Measurements from ENCODE around the gene COPS4.
"Not testable (repeated sequence)": the region's sequence is repeated elsewhere in the genome, so short reads cannot be mapped to it uniquely, and the experiment has no call there.

Gene COPS4

DNA sequence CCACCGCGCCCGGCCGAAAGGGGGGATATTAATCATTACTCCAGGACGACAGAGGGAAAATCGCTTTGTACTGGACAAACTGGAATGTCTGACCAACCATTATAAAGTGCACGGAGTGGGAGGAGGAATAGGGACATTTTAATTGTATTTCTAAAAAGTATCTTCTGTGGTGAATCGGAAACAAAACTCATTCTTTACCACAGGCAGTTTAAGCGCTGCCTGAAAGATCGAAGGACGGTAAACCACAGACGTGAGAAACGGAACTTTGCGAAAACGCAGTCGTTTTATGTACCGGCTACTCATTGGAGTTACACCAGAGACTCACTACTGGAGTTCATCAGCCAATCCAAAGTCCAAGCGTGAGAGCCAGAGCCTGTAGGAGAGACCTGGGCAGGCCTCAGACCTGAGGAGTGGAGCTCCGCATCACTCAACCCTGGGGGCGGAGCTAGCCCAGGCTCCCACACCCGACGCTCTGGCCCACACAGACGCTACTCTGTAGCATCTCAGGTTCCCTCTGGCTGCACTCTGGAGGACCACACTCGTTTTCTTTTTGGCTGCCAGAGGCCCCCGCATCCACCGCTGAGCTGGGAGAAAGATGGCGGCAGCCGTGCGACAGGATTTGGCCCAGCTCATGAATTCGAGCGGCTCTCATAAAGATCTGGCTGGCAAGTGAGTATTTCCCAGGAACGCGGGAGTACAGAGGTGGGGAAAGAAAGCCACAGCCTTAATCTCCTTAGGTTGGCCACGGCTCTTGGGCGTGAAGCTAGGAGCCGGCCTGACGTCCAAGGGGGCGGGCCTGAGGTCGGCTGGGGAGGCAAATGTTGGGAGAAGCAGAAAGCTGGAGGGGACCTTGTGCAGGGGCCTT, at the start of gene COPS4:
Gene COPS4, plus strand, starts transcription at position 554 of the 865 bp plus-strand sequence. Its CDS starts 42 bp downstream, at position 596.
- DNase-seq (ENCODE audit: low spot score): peak; percentile 99

DNA sequence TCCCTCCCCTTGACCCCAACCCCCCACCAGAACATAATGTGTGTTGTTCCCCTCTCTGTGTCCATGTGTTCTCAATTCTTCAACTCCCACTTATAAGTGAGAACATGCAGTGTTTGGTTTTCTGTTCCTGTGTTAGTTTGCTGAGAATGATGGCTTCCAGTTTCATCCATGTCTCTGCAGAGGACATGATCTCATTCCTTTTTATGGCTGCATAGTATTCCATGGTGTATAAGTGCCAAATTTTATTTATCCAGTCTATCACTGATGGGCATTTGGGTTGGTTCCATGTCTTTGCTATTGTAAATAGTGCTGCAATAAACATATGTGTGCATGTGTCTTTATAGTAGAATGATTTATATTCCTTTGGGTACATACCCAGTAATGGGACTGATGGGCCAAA, 47.5 kb upstream of the COPS4 start:
- DNase-seq (ENCODE audit: low spot score): not testable (repeated sequence)

DNA sequence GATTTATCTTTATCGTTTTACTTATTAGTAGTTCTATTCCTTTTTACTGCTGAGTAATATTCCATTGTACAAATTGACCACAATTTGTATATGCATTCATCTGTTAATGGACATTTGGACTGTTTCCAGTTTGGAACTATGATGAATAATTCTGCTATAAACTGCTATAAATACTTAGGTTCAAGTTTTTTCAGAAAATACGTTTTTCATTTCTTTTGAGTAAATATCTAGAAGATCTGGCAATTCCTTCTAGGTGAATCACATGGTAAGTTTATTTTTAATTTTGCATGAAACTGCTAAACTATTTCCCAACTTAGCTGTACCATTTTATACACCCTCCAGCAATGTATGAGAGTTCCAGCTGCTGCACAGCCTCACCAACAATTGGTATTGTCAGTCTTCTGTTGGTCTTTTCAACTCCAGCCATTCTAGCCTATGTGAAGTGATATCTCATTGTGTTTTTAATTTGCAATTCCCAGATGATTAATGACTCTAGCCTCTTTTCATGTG, 46.6 kb upstream of the COPS4 start:
- DNase-seq (ENCODE audit: low spot score): no peak

DNA sequence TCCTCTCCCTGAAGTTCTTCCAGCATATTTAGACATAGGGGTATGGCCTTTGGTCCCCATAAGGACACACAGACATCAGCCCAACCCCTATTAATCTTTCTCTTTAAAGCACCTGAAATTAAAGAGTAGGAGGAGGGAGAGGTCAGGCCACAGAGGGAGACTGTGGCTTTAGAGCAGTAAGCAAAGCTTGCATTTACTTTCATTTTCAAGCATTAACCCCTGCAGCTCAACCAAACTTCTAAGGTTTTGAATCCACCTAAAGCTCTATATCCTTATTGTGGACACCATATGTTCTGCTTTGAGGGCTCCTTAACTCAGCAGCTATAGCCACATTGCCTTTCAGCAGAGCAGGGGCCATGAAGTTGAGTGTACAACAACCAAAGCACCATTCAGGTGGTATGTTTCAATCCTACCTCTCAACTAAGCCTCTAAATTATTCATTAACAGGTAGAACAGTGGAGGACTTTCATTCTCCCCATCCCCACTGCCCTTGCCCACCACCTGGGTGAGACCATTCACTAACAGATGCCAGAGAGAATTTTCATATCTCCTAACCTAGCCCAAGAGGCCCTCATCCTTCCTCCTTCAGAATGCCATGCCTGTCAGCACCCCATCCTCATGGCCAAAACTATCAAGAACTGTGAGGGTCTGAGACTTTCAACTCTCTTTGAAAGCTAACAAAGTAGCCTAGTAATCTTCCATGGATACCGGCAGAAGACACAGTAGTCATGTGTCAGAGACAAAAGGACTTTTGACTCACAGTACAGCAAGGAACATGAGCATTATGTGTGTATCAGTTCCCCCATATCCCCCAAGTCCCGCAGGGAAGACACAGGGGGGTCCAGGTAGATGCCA, 45.2 kb upstream of the COPS4 start:
- DNase-seq (ENCODE audit: low spot score): no peak

DNA sequence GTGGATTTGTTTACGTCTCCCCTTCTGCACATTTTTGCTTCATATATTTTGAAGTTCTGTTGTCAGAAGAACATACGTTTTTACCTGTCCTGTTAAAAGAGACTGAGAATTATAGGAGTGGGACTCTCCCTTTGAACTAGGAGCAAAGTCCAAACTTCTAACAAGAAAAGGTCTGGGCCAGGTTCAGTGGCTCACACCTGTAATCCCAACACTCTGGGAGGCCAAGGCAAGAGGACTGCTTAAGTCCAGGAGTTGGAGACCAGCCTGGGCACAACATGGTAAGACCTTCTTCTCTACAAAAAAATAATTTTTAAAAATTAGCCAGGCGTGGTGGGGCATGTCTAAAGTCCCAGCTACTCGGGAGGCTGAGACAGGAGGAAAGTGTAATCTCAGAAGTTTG, 40.1 kb upstream of the COPS4 start:
- DNase-seq (ENCODE audit: low spot score): no peak

DNA sequence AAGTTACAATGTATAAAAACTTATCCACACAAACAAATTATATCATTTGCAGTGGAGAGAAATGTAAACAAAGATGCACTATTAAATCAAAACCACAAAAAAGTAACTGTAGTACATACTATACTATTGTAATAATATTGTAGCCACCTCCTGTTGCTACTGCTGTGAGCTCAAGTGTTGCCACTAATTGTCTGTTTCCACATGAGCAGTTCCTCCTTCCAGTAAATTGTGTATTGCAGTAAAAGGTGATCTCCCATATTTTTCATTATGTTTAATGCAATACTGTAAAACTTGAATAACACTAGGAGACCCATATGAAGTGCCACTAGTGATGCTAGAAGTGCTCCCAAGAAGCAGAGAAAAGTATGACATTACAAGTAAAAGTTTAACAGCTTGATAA, 36.1 kb upstream of the COPS4 start:
- DNase-seq (ENCODE audit: low spot score): no peak

DNA sequence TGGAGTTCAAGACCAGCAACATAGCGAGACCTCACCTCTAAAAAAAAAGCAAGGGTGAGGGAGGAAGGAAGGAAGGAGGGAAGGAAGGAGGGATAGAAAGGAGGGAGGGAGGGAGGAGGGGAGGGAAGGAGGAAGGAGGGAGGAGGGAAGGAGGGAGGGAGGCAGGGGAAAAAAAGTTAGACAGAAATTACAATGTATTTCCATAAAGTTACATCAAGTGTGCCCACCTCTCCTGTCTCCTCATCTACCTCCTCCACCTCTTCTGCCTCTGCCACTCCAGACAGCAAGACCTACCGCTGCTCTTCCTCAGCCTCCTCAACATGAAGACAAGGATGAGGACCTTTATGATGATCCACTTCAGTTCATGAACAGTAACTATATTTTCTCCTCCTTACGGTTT, 32.7 kb upstream of the COPS4 start:
- DNase-seq (ENCODE audit: low spot score): no peak

DNA sequence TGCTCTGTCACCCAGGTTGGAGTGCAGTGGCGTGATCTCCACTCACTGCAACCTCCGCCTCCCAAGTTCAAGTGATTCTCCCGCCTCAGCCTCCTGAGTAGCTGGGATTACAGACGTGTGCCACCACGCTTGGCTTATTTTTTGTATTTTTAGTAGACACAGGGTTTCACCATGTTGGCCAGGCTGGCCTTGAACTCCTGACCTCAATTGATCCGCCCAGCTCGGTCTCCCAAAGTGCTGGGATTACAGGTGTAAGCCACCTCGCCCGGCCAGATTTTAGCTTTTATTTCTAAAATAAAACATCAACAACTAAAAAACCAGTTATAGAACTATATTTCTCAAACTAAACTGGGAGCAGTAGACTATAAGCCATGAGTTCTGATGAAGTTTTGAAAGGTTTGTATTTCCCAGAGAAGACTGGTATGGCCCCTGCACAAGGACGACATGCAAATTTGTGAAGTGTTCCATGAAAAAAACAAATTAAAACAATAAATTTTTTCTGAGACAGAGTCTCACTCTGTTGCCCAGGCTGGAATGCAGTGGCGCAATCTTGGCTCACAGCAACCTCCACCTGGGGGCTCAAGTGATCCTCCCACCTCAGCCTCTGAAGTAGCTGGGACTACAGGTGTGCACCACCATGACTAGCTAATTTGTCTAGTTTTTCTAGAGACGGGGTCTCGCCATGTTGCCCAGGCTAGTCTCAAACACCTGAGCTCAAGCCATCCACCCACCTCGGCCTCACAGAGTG, 31.8 kb upstream of the COPS4 start:
- not testable (repeated sequence) for DNase-seq (ENCODE audit: low spot score)

DNA sequence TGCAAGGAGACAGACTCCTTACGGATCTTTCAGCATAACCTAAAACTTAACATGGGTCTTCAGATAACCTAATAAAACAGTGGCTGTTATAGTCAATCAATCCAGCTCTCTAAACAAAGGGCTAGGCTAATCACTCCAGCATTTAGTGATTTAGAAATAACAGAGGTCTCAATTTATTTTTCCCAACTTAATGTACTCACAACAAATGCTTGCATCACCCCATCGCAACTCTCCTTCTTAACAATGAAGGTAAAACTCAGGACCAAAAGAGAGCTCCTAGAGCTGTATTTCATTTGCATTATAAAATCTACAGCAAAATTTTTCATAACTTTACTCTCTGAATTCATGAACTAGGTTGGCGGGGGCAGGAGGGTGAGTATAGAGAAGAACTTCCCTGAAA, 25.5 kb upstream of the COPS4 start:
- no peak for DNase-seq (ENCODE audit: low spot score)

DNA sequence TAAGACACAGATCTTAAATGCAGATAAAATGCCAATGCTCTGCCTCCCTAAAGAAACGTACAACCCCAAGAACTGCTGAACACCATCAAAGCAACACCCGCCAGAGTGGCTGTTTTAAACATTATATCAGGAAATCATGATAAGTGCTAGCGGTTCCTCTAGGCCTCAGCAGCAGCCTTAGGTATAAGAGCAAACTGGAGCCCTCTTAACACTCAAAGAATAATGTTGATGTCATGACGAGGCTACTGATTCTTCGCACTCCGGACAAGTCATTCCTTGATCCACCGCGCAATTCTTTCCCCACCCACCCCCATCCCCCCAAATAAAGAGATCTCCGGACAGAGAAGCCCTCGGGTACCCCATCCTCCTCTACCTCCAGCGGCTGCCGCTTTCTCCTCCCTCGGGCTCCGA, 24.9 kb upstream of the COPS4 start:
- no peak for DNase-seq (ENCODE audit: low spot score)

DNA sequence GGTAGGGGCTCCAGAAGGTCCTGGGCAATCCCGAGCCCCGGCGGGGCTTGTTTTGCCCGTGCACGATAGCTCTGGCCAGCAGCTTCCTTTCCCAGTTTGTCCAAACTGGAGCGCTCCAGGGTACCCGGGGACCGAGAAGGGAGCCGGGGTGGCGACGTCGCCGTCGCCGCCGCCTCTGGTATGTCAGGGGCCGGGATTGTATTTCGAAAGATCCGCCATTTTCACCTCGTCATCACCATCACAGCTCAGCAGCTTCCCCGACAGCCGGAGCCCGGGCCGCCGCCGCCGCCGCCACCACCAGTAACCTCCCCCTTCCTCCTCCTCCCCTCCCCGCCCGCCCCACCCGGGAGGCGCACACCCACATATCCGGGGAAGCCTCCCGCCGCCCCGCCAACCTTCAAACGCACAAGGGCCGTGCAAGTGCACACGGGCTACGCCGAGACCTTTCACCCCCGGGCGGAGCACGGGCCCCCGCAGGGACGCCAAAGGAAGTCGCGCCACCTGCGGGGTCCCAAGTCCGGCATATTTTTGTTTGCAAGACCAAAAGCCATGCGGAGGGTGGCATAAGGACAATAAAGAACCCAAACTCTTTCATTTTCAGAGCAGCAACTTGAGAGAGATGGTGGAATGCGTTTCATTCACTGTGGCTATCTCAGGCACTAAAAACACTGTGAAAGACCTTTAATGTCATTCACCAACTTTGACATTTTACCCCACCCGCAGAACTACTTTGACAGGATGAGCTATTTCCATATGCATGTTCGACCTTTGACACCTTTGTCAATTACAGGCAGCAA, 24.3 kb upstream of the COPS4 start, which contains the start of gene LIN54:
Gene LIN54, minus strand, starts transcription at position 302 of the 797 bp plus-strand sequence. CDS start 25,979 bp downstream, outside the sequence.
- DNase-seq (ENCODE audit: low spot score): peak; percentile 87

DNA sequence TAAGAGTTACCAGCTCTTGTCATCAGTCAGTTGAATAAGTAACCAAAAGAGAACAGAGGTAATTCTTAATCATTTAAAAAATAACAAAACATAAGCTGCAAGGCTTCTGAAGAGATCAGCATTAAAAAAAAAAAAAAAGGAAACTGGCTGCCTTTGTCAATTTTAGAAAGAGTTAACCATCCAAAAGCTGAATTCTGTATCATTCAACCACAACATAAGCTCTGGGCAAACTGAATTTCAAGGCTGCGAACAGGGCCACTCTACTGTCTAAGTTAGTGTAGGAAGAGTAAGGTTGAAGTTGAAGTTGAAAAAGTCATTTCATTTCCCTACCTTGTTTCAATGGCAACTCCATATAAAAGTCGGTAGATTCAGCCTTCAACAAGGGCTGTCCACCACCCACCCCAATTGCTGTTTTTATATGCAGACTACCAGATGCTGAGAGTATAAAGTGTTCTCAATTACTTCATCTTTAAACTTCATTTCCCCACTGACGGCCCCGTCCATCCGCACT, 23.2 kb upstream of the COPS4 start:
- no peak for DNase-seq (ENCODE audit: low spot score)

DNA sequence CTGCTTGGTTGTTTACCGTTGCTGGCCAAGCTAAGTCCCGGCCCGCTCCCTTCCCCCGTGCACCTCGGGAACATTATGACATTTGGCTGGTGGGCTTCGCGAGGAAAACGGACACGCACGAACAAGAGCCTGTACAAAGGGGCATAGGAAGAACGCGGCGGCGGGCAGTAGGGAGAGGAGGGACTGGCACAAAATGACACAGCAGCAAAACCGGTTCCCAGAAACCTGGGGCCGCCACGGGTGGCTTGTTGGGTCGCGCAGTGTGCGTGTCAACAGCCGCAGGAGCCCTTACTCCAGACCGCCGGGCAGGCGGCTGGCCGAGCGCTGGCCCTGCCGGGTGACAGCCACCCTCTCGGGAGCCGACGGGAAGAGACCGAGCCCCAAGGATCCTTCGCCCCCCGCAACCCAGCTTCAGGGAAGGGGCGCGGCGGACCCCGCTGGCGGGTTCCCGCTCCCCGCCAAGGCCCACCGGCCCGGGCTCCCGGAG, 22.7 kb upstream of the COPS4 start:
- peak; percentile 36 for DNase-seq (ENCODE audit: low spot score)

DNA sequence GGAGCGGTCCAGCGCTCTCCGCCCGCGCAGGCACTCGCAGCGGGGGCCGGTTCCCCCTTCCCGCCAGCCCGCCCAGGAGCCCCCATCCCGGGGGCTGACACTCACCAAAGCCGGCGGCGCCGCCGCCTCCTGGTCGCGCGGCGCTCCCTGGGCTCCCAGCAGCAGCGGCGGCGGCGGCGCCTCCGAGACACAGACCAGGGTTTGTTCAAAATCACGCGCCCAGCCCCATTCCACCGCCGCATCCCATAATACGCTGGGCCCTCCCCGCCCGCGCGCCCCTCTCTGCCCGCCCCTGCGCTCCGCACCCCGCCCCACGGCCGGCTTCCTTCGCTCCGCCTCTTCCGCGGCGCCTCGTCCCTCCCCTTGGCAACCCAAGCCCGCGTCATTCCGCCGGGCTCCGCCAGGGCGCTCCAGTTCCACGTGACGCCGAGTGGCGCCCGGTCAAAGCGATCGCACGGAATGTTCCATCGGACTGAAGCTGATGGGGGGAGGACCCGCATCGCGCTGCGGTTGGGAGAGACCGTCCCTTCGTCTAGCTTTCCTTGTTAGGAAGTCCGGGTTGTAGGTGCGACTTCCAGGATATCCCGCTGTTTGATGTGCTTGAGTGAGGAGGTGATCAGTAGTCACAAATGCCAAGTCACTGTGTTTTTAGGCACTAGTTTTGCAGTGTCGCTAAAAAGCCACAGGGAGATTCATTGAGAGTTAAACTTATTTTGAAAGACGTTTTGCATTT, 22.1 kb upstream of the COPS4 start:
- peak; percentile 98 for DNase-seq (ENCODE audit: low spot score)

DNA sequence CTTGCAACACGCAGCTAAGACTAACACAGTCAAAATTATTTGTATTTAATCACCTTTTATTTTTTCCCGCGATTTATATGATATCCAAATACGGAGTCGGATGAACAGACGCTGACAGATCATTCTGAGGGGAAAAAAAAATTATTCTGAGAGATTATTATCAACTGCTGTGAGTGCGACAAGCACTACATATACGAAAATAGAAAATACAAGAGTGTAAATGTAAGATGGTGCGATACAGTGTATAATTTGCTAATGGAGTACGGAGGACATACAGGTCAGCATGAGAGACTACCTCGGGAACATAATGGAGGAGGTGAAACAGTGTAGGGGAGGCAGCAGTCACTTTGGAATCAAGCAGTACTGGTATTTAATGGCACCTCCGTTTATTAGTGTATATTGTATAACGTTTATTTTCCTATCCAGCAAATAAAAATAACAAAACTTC, 21.5 kb upstream of the COPS4 start:
- DNase-seq (ENCODE audit: low spot score): no peak

DNA sequence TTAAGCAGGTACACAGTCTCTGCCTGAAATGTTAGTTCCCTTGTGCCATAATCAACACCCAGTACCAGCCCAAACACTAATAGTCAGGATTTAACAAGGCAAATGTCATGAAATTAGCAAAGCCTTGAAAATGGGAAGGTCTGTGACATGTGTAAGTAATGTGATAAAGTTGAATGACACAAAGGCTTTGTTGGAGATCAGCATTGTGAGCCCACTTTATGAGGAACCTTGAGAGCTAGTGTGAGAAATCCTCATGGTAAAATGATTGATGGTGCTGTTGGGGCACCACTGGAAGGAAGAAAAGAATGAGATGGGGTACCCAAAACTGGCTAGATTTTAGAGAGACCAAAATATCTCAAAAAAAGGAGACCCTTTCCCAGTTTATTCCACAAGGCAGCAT, 21.1 kb upstream of the COPS4 start:
- DNase-seq (ENCODE audit: low spot score): no peak

DNA sequence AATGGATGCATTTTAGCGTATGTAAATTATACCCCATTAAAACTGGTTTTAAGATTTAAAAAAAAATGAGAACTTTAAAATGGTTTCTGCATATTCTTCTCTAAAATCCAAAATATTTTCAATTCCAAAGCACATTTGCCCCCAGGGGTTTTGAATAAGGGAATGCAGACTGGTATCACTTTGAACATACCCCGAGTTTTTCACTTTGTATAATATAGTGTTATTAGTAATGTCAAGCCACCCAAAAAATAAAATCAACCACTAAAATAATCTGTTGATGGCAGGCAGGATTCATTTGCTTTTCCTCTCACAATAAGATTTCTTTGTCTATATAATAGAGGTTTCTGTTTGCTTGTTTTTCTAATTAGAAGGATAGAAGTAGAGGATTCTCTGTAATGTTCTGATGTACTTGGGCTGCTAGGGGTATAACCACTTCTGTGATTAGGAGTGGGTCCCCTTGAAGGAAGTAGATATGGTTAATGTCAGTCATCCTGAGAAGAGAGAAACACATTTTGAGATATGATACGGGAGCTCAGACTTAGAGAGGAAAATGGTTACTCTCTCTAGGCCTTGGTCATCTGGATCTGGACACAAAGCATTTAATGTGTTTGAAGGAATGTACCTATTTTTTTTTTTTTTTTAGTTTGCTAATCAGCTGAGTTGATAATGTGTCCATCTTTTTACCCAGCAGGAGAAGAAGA, 15.0 kb upstream of the COPS4 start:
- peak; percentile 61 for DNase-seq (ENCODE audit: low spot score)

DNA sequence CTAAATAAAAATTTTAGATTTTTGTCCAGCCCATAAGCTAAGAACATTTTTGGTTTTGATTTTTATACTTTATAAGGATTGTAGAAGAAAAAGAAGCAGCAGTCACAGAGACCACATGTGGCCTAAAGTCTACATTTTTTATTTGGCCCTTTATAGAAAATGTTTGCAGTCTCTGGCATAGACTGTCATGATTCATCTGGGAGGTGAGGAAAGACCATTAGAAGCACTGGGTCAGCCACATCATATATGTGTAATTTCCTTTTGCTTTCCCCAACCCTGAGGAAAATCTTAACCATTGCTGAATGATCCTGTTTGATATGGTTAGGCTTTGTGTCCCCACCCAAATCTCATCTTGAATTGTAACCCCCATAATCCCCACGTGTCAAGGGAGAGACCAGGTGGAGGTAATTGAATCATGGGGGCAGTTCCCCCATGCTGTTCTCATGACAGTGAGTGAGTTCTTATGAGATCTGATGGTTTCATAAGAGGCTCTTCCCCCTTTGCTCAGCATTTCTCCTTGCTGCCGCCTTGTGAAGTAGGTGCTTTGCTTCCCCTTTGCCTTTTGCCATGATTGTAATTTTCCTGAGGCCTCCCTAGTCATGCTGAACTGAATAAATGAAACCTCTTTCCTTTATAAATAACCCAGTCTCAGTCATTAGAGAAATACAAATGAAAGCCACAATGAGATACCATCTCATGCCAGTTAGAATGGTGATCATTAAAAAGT, 12.1 kb upstream of the COPS4 start:
- no peak for DNase-seq (ENCODE audit: low spot score)

DNA sequence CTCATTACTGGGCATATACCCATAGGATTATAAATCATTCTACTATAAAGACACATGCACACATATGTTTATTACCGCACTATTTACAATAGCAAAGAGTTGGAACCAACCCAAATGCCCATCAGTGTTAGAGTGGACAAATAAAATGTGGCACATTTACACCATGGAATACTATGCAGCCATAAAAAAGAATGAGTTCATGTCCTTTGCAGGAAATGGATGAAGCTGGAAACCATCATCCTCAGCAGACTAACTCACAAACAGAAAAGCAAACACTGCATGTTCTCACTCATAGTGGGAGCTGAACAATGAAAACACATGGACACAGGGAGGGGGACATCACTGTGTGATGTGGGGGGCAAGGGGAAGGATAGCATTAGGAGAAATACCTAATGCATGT, 11.4 kb upstream of the COPS4 start:
- not testable (repeated sequence) for DNase-seq (ENCODE audit: low spot score)

All from activated CD4-positive, alpha-beta T cell treated with anti-CD3 and anti-CD28 coated beads, Interleukin-2, Interleukin-4, amounts not matched to agents 100 ng/mL and 50 ng/mL, durations not matched to agents 16 hours and 8 hours (primary cell).